K562 (cell line): ENCODE data around the gene RASGRP2. TPM values are rescaled to one million over a fixed set of nuclear protein-coding genes. Genes with fewer than 3 reads are reported as not detected.

Source experiments
- CEBPG ChIP-seq, 3 experiments: fragments of 200-800 bp in 1 of 3; sonication (Bioruptor generic) in 1 of 3; sonication (generic) in 1 of 3; formaldehyde crosslinking in 1 of 3; IDR thresholded peaks in 2 of 3; conservative IDR thresholded peaks in 1 of 3; 2 replicates each; pipeline versions ENCODE4 v1.6.1 to v1.8.0; 2016 to 2022; ENCODE audit warnings: missing compliant biosample characterization in 2 of 3, missing genetic modification characterization in 2 of 3, mild to moderate bottlenecking in 1 of 3, missing genetic modification reagents in 1 of 3
- ETS1 ChIP-seq: conservative IDR thresholded peaks from 2 replicates; pipeline ENCODE4 v1.6.1; 2011; ENCODE audit warnings: low read depth, mild to moderate bottlenecking, low read length; ENCODE audit not compliant: control insufficient read depth
- KDM2B ChIP-seq: fragments of 250-450 bp; sonication (Bioruptor Pico); IDR thresholded peaks from 2 replicates; pipeline ENCODE4 v1.8.0; 2021; ENCODE audit warnings: mild to moderate bottlenecking, moderate library complexity
- MEF2D ChIP-seq: conservative IDR thresholded peaks from 2 replicates; pipeline ENCODE4 v1.6.1; 2016; ENCODE audit warnings: low read depth, missing genetic modification characterization, missing compliant biosample characterization
- NR2C2 ChIP-seq, 2 experiments: fragments of 200-800 bp in 1 of 2; sonication (Bioruptor generic) in 1 of 2; sonication (generic) in 1 of 2; formaldehyde crosslinking in 1 of 2; IDR thresholded peaks; 2 replicates each; pipeline versions ENCODE4 v1.6.1 to v1.8.0; 2016 to 2022; ENCODE audit warnings: mild to moderate bottlenecking in 1 of 2, missing compliant biosample characterization in 1 of 2, missing genetic modification characterization in 1 of 2, missing genetic modification reagents in 1 of 2
- OTX1 ChIP-seq: fragments of 450-650 bp; formaldehyde crosslinking; IDR thresholded peaks from 2 replicates; pipeline ENCODE4 v1.4.0; 2022; ENCODE audit warnings: mild to moderate bottlenecking
- SETDB1 ChIP-seq: IDR thresholded peaks from one replicate; pipeline ENCODE4 v1.6.1; 2012; ENCODE audit warnings: low read length, control low read depth, inconsistent platforms
- TCF3 ChIP-seq: sonication (generic); formaldehyde crosslinking; IDR thresholded peaks from 2 replicates; pipeline ENCODE4 v1.4.0; 2020; ENCODE audit warnings: mild to moderate bottlenecking, missing genetic modification reagents
- TEAD1 ChIP-seq, 2 experiments: fragments of 450-650 bp in 1 of 2; sonication (generic) in 1 of 2; formaldehyde crosslinking; IDR thresholded peaks; 2 replicates each; pipeline versions ENCODE4 v1.4.0 to v1.8.0; 2020 to 2022; ENCODE audit warnings: mild to moderate bottlenecking in 2 of 2, missing genetic modification reagents in 1 of 2
- ZBTB7A ChIP-seq: IDR thresholded peaks from 2 replicates; pipeline ENCODE4 v1.6.1; 2011; ENCODE audit warnings: low read depth, mild to moderate bottlenecking, low read length, moderate library complexity, borderline replicate concordance; ENCODE audit not compliant: control insufficient read depth
- ZEB2 ChIP-seq: fragments of 450-650 bp; IDR thresholded peaks from 2 replicates; pipeline ENCODE4 v1.6.1; 2016
- ZNF668 ChIP-seq: fragments of 250-450 bp; sonication (Bioruptor Pico); IDR thresholded peaks from 2 replicates; pipeline ENCODE4 v1.8.0; 2022; ENCODE audit warnings: mild to moderate bottlenecking, inconsistent platforms
- ZSCAN32 ChIP-seq: fragments of 450-650 bp; formaldehyde crosslinking; IDR thresholded peaks from 2 replicates; pipeline ENCODE4 v1.4.0; 2020; ENCODE audit warnings: mild to moderate bottlenecking, moderate library complexity
- polyA plus RNA-seq, 8 experiments: library from polyadenylated mRNA; depleted of rRNA in 4 of 8; stranded (reverse) in 5 of 8; unstranded in 3 of 8; fragments of >200 nt; fragmentation: Nextera tagmentation in 2 of 8; fragmentation: Illumina TruSeq in 1 of 8; extraction: Ambion mirVana in 2 of 8; extraction: Trizol in 1 of 8; gene quantifications; 2 replicates each; pipeline versions ENCODE4 v1.2.1 to v1.2.3, GENCODE V29; 2011 to 2014; ENCODE audit warnings: inconsistent platforms in 1 of 8, missing spikeins in 1 of 8
- total RNA-seq, 7 experiments: library from RNA; depleted of rRNA in 6 of 7; stranded (reverse); fragments of >200 nt in 6 of 7; fragmentation: Illumina TruSeq in 2 of 7; extraction: Trizol in 2 of 7; gene quantifications; 2 replicates each; pipeline versions ENCODE4 v1.2.1 to v1.2.3, GENCODE V29; 2011 to 2021; ENCODE audit warnings: low replicate concordance in 1 of 7
- TF ChIP-seq, protein P1 (sequence below): sonication (generic); formaldehyde crosslinking; IDR thresholded peaks from 2 replicates; pipeline ENCODE4 v1.8.0; 2023; ENCODE audit warnings: mild to moderate bottlenecking, missing genetic modification reagents
- TF ChIP-seq, protein P2 (sequence below): IDR thresholded peaks from 2 replicates; pipeline ENCODE4 v1.6.1; 2011; ENCODE audit warnings: borderline replicate concordance, low read depth, mild to moderate bottlenecking, moderate library complexity, low read length; ENCODE audit not compliant: insufficient read depth, poor library complexity, severe bottlenecking
- TF ChIP-seq, protein P3 (sequence below): fragments of 450-650 bp; IDR thresholded peaks from 2 replicates; pipeline ENCODE4 v1.6.1; 2016; ENCODE audit warnings: borderline replicate concordance

The RASGRP2 gene
- total and polyA plus RNA-seq, 9 of the 15 experiments (the other 6 are each of a cell fraction or from before 2014, with no cell fraction given): 0.87 to 22.7 (median 5.5) TPM

- TF ChIP-seq, protein P1, sequence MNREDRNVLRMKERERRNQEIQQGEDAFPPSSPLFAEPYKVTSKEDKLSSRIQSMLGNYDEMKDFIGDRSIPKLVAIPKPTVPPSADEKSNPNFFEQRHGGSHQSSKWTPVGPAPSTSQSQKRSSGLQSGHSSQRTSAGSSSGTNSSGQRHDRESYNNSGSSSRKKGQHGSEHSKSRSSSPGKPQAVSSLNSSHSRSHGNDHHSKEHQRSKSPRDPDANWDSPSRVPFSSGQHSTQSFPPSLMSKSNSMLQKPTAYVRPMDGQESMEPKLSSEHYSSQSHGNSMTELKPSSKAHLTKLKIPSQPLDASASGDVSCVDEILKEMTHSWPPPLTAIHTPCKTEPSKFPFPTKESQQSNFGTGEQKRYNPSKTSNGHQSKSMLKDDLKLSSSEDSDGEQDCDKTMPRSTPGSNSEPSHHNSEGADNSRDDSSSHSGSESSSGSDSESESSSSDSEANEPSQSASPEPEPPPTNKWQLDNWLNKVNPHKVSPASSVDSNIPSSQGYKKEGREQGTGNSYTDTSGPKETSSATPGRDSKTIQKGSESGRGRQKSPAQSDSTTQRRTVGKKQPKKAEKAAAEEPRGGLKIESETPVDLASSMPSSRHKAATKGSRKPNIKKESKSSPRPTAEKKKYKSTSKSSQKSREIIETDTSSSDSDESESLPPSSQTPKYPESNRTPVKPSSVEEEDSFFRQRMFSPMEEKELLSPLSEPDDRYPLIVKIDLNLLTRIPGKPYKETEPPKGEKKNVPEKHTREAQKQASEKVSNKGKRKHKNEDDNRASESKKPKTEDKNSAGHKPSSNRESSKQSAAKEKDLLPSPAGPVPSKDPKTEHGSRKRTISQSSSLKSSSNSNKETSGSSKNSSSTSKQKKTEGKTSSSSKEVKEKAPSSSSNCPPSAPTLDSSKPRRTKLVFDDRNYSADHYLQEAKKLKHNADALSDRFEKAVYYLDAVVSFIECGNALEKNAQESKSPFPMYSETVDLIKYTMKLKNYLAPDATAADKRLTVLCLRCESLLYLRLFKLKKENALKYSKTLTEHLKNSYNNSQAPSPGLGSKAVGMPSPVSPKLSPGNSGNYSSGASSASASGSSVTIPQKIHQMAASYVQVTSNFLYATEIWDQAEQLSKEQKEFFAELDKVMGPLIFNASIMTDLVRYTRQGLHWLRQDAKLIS (CRISPR knock-in tag): peak; percentile 74; the same call in 1 of the 2 replicates
- TF ChIP-seq CEBPG (CRISPR knock-in tag; IDR thresholded peaks at IDR 0.05) (peak; percentile 94), CEBPG (tag; conservative IDR thresholded peaks at IDR 0.05 in 1 of 2, IDR thresholded peaks at IDR 0.05 in 1 of 2) (peak; percentile 87 to 90), KDM2B (CRISPR knock-in tag) (peak; percentile 91; the same call in 1 of the 2 replicates), TEAD1 (CRISPR knock-in tag; IDR thresholded peaks at IDR 0.05) (peak in 1 of 2 experiments; percentile 86; a peak in 1 of 4 replicates), NR2C2 (CRISPR knock-in tag; IDR thresholded peaks at IDR 0.05) (no peak), NR2C2 (tag; IDR thresholded peaks at IDR 0.05) (peak; percentile 79), ZBTB7A (peak; percentile 94; the same call in 1 of the 2 replicates), SETDB1 (no peak), ETS1 (0 out of 2 replicates have a peak, but pooled peaks have one; percentile 32), ZSCAN32 (CRISPR knock-in tag) (peak; percentile 73), TCF3 (CRISPR knock-in tag) (0 out of 2 replicates have a peak, but pooled peaks have one; percentile 16), ZNF668 (CRISPR knock-in tag) (no peak), ZEB2 (0 out of 2 replicates have a peak, but pooled peaks have one; percentile 27), MEF2D (tag) (0 out of 2 replicates have a peak, but pooled peaks have one; percentile 62), OTX1 (CRISPR knock-in tag) (no peak)
- TF ChIP-seq, protein P2, sequence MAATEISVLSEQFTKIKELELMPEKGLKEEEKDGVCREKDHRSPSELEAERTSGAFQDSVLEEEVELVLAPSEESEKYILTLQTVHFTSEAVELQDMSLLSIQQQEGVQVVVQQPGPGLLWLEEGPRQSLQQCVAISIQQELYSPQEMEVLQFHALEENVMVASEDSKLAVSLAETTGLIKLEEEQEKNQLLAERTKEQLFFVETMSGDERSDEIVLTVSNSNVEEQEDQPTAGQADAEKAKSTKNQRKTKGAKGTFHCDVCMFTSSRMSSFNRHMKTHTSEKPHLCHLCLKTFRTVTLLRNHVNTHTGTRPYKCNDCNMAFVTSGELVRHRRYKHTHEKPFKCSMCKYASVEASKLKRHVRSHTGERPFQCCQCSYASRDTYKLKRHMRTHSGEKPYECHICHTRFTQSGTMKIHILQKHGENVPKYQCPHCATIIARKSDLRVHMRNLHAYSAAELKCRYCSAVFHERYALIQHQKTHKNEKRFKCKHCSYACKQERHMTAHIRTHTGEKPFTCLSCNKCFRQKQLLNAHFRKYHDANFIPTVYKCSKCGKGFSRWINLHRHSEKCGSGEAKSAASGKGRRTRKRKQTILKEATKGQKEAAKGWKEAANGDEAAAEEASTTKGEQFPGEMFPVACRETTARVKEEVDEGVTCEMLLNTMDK: peak; percentile 74
- TF ChIP-seq, protein P3, sequence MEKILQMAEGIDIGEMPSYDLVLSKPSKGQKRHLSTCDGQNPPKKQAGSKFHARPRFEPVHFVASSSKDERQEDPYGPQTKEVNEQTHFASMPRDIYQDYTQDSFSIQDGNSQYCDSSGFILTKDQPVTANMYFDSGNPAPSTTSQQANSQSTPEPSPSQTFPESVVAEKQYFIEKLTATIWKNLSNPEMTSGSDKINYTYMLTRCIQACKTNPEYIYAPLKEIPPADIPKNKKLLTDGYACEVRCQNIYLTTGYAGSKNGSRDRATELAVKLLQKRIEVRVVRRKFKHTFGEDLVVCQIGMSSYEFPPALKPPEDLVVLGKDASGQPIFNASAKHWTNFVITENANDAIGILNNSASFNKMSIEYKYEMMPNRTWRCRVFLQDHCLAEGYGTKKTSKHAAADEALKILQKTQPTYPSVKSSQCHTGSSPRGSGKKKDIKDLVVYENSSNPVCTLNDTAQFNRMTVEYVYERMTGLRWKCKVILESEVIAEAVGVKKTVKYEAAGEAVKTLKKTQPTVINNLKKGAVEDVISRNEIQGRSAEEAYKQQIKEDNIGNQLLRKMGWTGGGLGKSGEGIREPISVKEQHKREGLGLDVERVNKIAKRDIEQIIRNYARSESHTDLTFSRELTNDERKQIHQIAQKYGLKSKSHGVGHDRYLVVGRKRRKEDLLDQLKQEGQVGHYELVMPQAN: no peak
Observed at GRCh38 chr11:64742889-64743590, 902 bp downstream of the RASGRP2 start (continued).
